K562 (cell line): ENCODE measurements around the gene FAM228A. TPM values are rescaled to one million over a fixed set of nuclear protein-coding genes. Genes with fewer than 3 reads are reported as not detected.

Experiments used
- ARID1B ChIP-seq: fragments of 450-650 bp; IDR thresholded peaks from 2 replicates; pipeline ENCODE4 v1.6.1; 2016; ENCODE audit warnings: antibody characterized with exemption, mild to moderate bottlenecking, inconsistent platforms
- CBFA2T3 ChIP-seq: fragments of 450-650 bp; IDR thresholded peaks from 2 replicates; pipeline ENCODE4 v1.6.1; 2017
- CTBP1 ChIP-seq: fragments of 450-650 bp; IDR thresholded peaks from 2 replicates; pipeline ENCODE4 v1.6.1; 2016; ENCODE audit warnings: borderline replicate concordance
- HDAC2 ChIP-seq: fragments of 450-650 bp; IDR thresholded peaks from 2 replicates; pipeline ENCODE4 v1.6.1; 2016; ENCODE audit warnings: mild to moderate bottlenecking
- KDM1A ChIP-seq, 2 experiments: fragments of 450-650 bp; IDR thresholded peaks; 2 replicates each; pipeline ENCODE4 v1.6.1; 2016; ENCODE audit warnings: mild to moderate bottlenecking in 2 of 2
- KLF16 ChIP-seq: IDR thresholded peaks from 2 replicates; pipeline ENCODE4 v1.6.1; 2016; ENCODE audit warnings: antibody characterized with exemption
- MGA ChIP-seq: fragments of 450-650 bp; IDR thresholded peaks from 2 replicates; pipeline ENCODE4 v1.6.1; 2016; ENCODE audit warnings: mild to moderate bottlenecking, moderate library complexity
- TCF3 ChIP-seq: sonication (generic); formaldehyde crosslinking; IDR thresholded peaks from 2 replicates; pipeline ENCODE4 v1.4.0; 2020; ENCODE audit warnings: mild to moderate bottlenecking, missing genetic modification reagents
- ZBTB8A ChIP-seq: fragments of 450-650 bp; IDR thresholded peaks from 2 replicates; pipeline ENCODE4 v1.6.1; 2018; ENCODE audit warnings: mild to moderate bottlenecking, moderate library complexity; ENCODE audit not compliant: partially characterized antibody
- ZNF24 ChIP-seq: fragments of 450-650 bp; IDR thresholded peaks from 2 replicates; pipeline ENCODE4 v1.6.1; 2016
- polyA plus RNA-seq, 8 experiments: library from polyadenylated mRNA; depleted of rRNA in 4 of 8; stranded (reverse) in 5 of 8; unstranded in 3 of 8; fragments of >200 nt; fragmentation: Nextera tagmentation in 2 of 8; fragmentation: Illumina TruSeq in 1 of 8; extraction: Ambion mirVana in 2 of 8; extraction: Trizol in 1 of 8; gene quantifications; 2 replicates each; pipeline versions ENCODE4 v1.2.1 to v1.2.3, GENCODE V29; 2011 to 2014; ENCODE audit warnings: inconsistent platforms in 1 of 8, missing spikeins in 1 of 8
- total RNA-seq, 7 experiments: library from RNA; depleted of rRNA in 6 of 7; stranded (reverse); fragments of >200 nt in 6 of 7; fragmentation: Illumina TruSeq in 2 of 7; extraction: Trizol in 2 of 7; gene quantifications; 2 replicates each; pipeline versions ENCODE4 v1.2.1 to v1.2.3, GENCODE V29; 2011 to 2021; ENCODE audit warnings: low replicate concordance in 1 of 7
- TF ChIP-seq, protein P1 (sequence below): fragments of 450-650 bp; conservative IDR thresholded peaks from 2 replicates; pipeline ENCODE4 v1.6.1; 2016; ENCODE audit warnings: missing genetic modification characterization, low read depth, mild to moderate bottlenecking, missing compliant biosample characterization, moderate library complexity
- TF ChIP-seq, protein P2 (sequence below): IDR thresholded peaks from 2 replicates; pipeline ENCODE4 v1.6.1; 2016; ENCODE audit warnings: missing genetic modification characterization, missing compliant biosample characterization

The FAM228A gene
- total and polyA plus RNA-seq, 9 of the 15 experiments (the other 6 are each of a cell fraction or from before 2014, with no cell fraction given), result not detected

DNA sequence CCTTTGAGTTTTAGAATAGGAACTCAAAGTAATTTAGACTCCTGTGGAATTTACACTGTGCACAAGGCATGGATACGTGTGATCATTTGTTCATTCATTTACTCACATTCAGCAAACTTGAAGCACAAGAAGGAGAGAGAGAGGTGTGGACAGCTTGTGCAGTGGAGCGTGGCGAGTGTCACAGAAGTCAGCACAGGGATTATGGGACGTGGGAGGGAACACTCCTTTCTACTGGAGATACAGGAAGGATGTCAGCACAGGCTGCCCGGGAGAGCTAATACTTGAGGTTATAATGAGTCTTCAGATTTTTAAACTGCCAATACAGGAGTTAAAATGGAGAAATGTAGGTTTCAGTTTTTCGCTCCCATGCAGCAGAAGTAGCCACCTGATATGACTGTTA, 7.0 kb downstream of the FAM228A start (continued):
- TF ChIP-seq MGA, result peak; percentile 26; the same call in 1 of the 2 replicates
- no peak for TF ChIP-seq HDAC2
- peak; percentile 63 for TF ChIP-seq CBFA2T3
- TF ChIP-seq KLF16, result peak; percentile 41; the same call in 1 of the 2 replicates
- TF ChIP-seq, protein P1, sequence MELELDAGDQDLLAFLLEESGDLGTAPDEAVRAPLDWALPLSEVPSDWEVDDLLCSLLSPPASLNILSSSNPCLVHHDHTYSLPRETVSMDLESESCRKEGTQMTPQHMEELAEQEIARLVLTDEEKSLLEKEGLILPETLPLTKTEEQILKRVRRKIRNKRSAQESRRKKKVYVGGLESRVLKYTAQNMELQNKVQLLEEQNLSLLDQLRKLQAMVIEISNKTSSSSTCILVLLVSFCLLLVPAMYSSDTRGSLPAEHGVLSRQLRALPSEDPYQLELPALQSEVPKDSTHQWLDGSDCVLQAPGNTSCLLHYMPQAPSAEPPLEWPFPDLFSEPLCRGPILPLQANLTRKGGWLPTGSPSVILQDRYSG (tag), result no peak
- peak; percentile 53 for TF ChIP-seq TCF3 (CRISPR knock-in tag)
- peak; percentile 95 for TF ChIP-seq ZNF24
- TF ChIP-seq ZBTB8A, result no peak
- TF ChIP-seq, protein P2, sequence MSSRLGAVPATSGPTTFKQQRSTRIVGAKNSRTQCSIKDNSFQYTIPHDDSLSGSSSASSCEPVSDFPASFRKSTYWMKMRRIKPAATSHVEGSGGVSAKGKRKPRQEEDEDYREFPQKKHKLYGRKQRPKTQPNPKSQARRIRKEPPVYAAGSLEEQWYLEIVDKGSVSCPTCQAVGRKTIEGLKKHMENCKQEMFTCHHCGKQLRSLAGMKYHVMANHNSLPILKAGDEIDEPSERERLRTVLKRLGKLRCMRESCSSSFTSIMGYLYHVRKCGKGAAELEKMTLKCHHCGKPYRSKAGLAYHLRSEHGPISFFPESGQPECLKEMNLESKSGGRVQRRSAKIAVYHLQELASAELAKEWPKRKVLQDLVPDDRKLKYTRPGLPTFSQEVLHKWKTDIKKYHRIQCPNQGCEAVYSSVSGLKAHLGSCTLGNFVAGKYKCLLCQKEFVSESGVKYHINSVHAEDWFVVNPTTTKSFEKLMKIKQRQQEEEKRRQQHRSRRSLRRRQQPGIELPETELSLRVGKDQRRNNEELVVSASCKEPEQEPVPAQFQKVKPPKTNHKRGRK (tag), result no peak
- peak; percentile 53 for TF ChIP-seq ARID1B
- peak; percentile 31; the same call in 1 of the 2 replicates for TF ChIP-seq CTBP1
- peak; percentile 28 to 48; a peak in 1 of 4 replicates for TF ChIP-seq KDM1A (IDR thresholded peaks at IDR 0.05)
